ENCODE results near the gene HELB. TPM values are rescaled to one million over a fixed set of nuclear protein-coding genes. Genes with fewer than 3 reads are reported as not detected.

The HELB gene
- total and polyA plus RNA-seq, 8 donors, result 0.31 to 10.1 (median 0.73) TPM

GRCh38 chr12:66270613-66271012 lies 31.7 kb upstream of the HELB start:
- TF ChIP-seq POLR2A (IDR thresholded peaks at IDR 0.05) (no peak), CTCF (IDR thresholded peaks at IDR 0.05) (no peak), POLR2AphosphoS5 (IDR thresholded peaks at IDR 0.05) (no peak), EP300 (IDR thresholded peaks at IDR 0.05) (no peak)
- Histone ChIP-seq H3K27ac (no peak overlapping the region), H3K4me3 (no peak overlapping the region), H3K27me3 (peaks cover 0 to 4% (median 0%) of the 10 kb centered on the region in 3 donors), H3K36me3 (no peaks in the 10 kb centered on the region), H3K9me3 (no peaks in the 10 kb centered on the region), H3K4me1 (peaks cover 0 to 8% (median 0%) of the 10 kb centered on the region in 4 donors)
- 75 to 93% (median 82%) methylated on average over 1 of the region's 1 CpG for WGBS, 5 donors
- intact Hi-C loops (cut with DNase I; ENCODE audit: low total_unique reads), result no loop called here
- DNase-seq, result no peak

GRCh38 chr12:66272650-66273049 lies 29.6 kb upstream of the HELB start:
- 62 to 66% (median 64%) methylated on average over 3 of the region's 3 CpGs for WGBS, 5 donors
- Histone ChIP-seq H3K4me1 (peaks cover 0 to 8% (median 0%) of the 10 kb centered on the region in 4 donors), H3K27me3 (no peaks in the 10 kb centered on the region), H3K36me3 (no peaks in the 10 kb centered on the region), H3K9me3 (no peaks in the 10 kb centered on the region), H3K4me3 (no peak overlapping the region), H3K27ac (no peak overlapping the region)
- TF ChIP-seq POLR2AphosphoS5 (IDR thresholded peaks at IDR 0.05), result no peak
- TF ChIP-seq POLR2A (IDR thresholded peaks at IDR 0.05), result no peak
- no peak for TF ChIP-seq CTCF (IDR thresholded peaks at IDR 0.05)
- TF ChIP-seq EP300 (IDR thresholded peaks at IDR 0.05), result no peak
- intact Hi-C loops (cut with DNase I; ENCODE audit: low total_unique reads), result no loop called here
- no peak for DNase-seq

- WGBS, 5 donors, result 69 to 81% (median 78%) methylated on average over 1 of the region's 1 CpG
- H3K4me3 ChIP-seq, result no peak overlapping the region
- no peaks in the 10 kb centered on the region for H3K9me3 ChIP-seq
- no peak for DNase-seq
- H3K27me3 ChIP-seq, result no peaks in the 10 kb centered on the region
- intact Hi-C loops (cut with DNase I; ENCODE audit: low total_unique reads), result no loop called here
- TF ChIP-seq EP300 (IDR thresholded peaks at IDR 0.05) (no peak), CTCF (IDR thresholded peaks at IDR 0.05) (no peak), POLR2A (IDR thresholded peaks at IDR 0.05) (no peak), POLR2AphosphoS5 (IDR thresholded peaks at IDR 0.05) (no peak)
- no peaks in the 10 kb centered on the region for H3K36me3 ChIP-seq
- H3K27ac ChIP-seq, result no peak overlapping the region
- peaks cover 0 to 7% (median 0%) of the 10 kb centered on the region in 4 donors for H3K4me1 ChIP-seq
Observed at GRCh38 chr12:66273147-66273546, 29.1 kb upstream of the HELB start.

- H3K9me3 ChIP-seq, result no peaks in the 10 kb centered on the region
- no peaks in the 10 kb centered on the region for H3K36me3 ChIP-seq
- H3K27me3 ChIP-seq, result no peaks in the 10 kb centered on the region
- DNase-seq, result no peak
- intact Hi-C loops (cut with DNase I; ENCODE audit: low total_unique reads), result no loop called here
- H3K27ac ChIP-seq, result no peak overlapping the region
- H3K4me1 ChIP-seq, result no peaks in the 10 kb centered on the region
- H3K4me3 ChIP-seq, result no peak overlapping the region
- TF ChIP-seq POLR2A (IDR thresholded peaks at IDR 0.05), result no peak
- TF ChIP-seq POLR2AphosphoS5 (IDR thresholded peaks at IDR 0.05), result no peak
- no peak for TF ChIP-seq CTCF (IDR thresholded peaks at IDR 0.05)
- TF ChIP-seq EP300 (IDR thresholded peaks at IDR 0.05), result no peak
- 59 to 74% (median 66%) methylated on average over 2 of the region's 2 CpGs for WGBS, 5 donors
Observed at GRCh38 chr12:66275040-66275439, 27.3 kb upstream of the HELB start.

All from stomach (tissue), 9 donors.